ENCODE data around the gene CDH13.

- TF ChIP-seq EP300 (IDR thresholded peaks at IDR 0.05; ENCODE audit: borderline replicate concordance in 1 of 2, control insufficient read depth in 1 of 2, low read depth in 2 of 2, low read length in 2 of 2) (no peak), TAF1 (IDR thresholded peaks at IDR 0.05; ENCODE audit: borderline replicate concordance, low read depth, low read length) (no peak)
Measured at GRCh38 chr16:83842756-83843507, 1216.2 kb downstream of the CDH13 start.
